ENCODE results near the gene SLC8A1. TPM values are rescaled to one million over a fixed set of nuclear protein-coding genes. Genes with fewer than 3 reads are reported as not detected.
A peak's percentile ranks its signal among the peaks of the same experiment; 100 is the strongest.

The SLC8A1 gene
- total RNA-seq, 1 donor from 2014 or later = 53.8 TPM

- Histone ChIP-seq H3K27ac (no peak overlapping the region), H3K27me3 (no peaks in the 10 kb centered on the region), H3K36me3 (no peaks in the 10 kb centered on the region), H3K4me3 (no peak overlapping the region), H3K4me1 (no peaks in the 10 kb centered on the region), H3K9me3 (no peaks in the 10 kb centered on the region)
- DNase-seq = no peak
- peak; percentile 41 for ATAC-seq
- no peak for TF ChIP-seq CTCF (IDR thresholded peaks at IDR 0.05)
- intact Hi-C loops (cut with DNase I) = no loop called here
These were observed 79.5 kb downstream of the SLC8A1 start for GRCh38 chr2:40372283-40372985.

GRCh38 chr2:40371525-40372282 lies 80.2 kb downstream of the SLC8A1 start:
- H3K4me1 ChIP-seq = no peaks in the 10 kb centered on the region
- no peaks in the 10 kb centered on the region for H3K36me3 ChIP-seq
- H3K9me3 ChIP-seq = no peaks in the 10 kb centered on the region
- no peak overlapping the region for H3K4me3 ChIP-seq
- ATAC-seq = no peak
- no peak for DNase-seq
- intact Hi-C loops (cut with DNase I) = no loop called here
- H3K27ac ChIP-seq = no peak overlapping the region
- H3K27me3 ChIP-seq = no peaks in the 10 kb centered on the region
- no peak for TF ChIP-seq CTCF (IDR thresholded peaks at IDR 0.05)

- no peaks in the 10 kb centered on the region for H3K36me3 ChIP-seq
- no peak for TF ChIP-seq CTCF (IDR thresholded peaks at IDR 0.05)
- H3K4me1 ChIP-seq = no peaks in the 10 kb centered on the region
- no peaks in the 10 kb centered on the region for H3K9me3 ChIP-seq
- no peak overlapping the region for H3K4me3 ChIP-seq
- intact Hi-C loops (cut with DNase I) = no loop called here
- H3K27ac ChIP-seq = no peak overlapping the region
- ATAC-seq (peak; percentile 48), DNase-seq (no peak)
- H3K27me3 ChIP-seq = no peaks in the 10 kb centered on the region
These were observed 81.9 kb downstream of the SLC8A1 start for GRCh38 chr2:40370007-40370395.

- no peak overlapping the region for H3K27ac ChIP-seq
- ATAC-seq (no peak), DNase-seq (no peak)
- intact Hi-C loops (cut with DNase I) = no loop called here
- no peak overlapping the region for H3K4me3 ChIP-seq
- no peaks in the 10 kb centered on the region for H3K4me1 ChIP-seq
- no peaks in the 10 kb centered on the region for H3K9me3 ChIP-seq
- H3K27me3 ChIP-seq = no peaks in the 10 kb centered on the region
- no peaks in the 10 kb centered on the region for H3K36me3 ChIP-seq
- TF ChIP-seq CTCF (IDR thresholded peaks at IDR 0.05) = no peak
These were observed 82.5 kb downstream of the SLC8A1 start for GRCh38 chr2:40369267-40370006.

- H3K4me1 ChIP-seq = no peaks in the 10 kb centered on the region
- intact Hi-C loops (cut with DNase I) = no loop called here
- DNase-seq = no peak
- no peaks in the 10 kb centered on the region for H3K36me3 ChIP-seq
- H3K27me3 ChIP-seq = no peaks in the 10 kb centered on the region
- H3K27ac ChIP-seq = no peak overlapping the region
- no peak overlapping the region for H3K4me3 ChIP-seq
- no peak for TF ChIP-seq CTCF (IDR thresholded peaks at IDR 0.05)
- ATAC-seq = no peak
- H3K9me3 ChIP-seq = no peaks in the 10 kb centered on the region
These were observed 84.2 kb downstream of the SLC8A1 start for GRCh38 chr2:40367652-40368051.
